Skeletal muscle satellite cell (primary cell): ENCODE data around the gene CYP27B1.

Source experiments
- H3K27me3 ChIP-seq: 2 replicates; pipeline ENCODE4 v1.7.0; 2013; ENCODE audit warnings: low read length; ENCODE audit not compliant: control insufficient read depth, insufficient read depth
- H3K36me3 ChIP-seq: 2 replicates; pipeline ENCODE4 v1.7.0; 2013; ENCODE audit warnings: mild to moderate bottlenecking, control low read depth, low read length; ENCODE audit not compliant: insufficient read depth
- H3K4me1 ChIP-seq: 2 replicates; pipeline ENCODE4 v1.7.0; 2013; ENCODE audit warnings: low read length; ENCODE audit not compliant: control insufficient read depth, insufficient read depth
- H3K4me2 ChIP-seq: 2 replicates; pipeline ENCODE4 v1.7.0; 2013; ENCODE audit warnings: mild to moderate bottlenecking, low read length
- H3K4me3 ChIP-seq: 2 replicates; pipeline ENCODE4 v1.7.0; 2013; ENCODE audit warnings: low read length
- H3K9ac ChIP-seq: 2 replicates; pipeline ENCODE4 v1.7.0; 2013; ENCODE audit warnings: mild to moderate bottlenecking, low read depth, low read length, moderate library complexity
- H3K9me3 ChIP-seq: replicated peaks from 2 replicates; pipeline ENCODE4 v1.7.0; 2013; ENCODE audit warnings: mild to moderate bottlenecking, control low read depth, low read length

CYP27B1 gene

GRCh38 chr12:57772429-57773322, 5.8 kb upstream of the CYP27B1 start, which contains the start of gene EEF1AKMT3:
TSS of gene EEF1AKMT3 (plus strand) at chr12:57772614. CDS start at chr12:57772725, 111 bp downstream.
- Histone ChIP-seq H3K27me3 (no peaks in the 10 kb centered on the region), H3K9ac (peak within 1 kb of the TSS; percentile 91), H3K36me3 (peaks cover 18% of the 10 kb centered on the region), H3K4me3 (peak within 1 kb of the TSS; percentile 94), H3K4me1 (peaks cover 8% of the 10 kb centered on the region), H3K9me3 (no peaks in the 10 kb centered on the region), H3K4me2 (peak within 1 kb of the TSS; percentile 99)

GRCh38 chr12:57771873-57772428, 5.1 kb upstream of the CYP27B1 start, which contains the start of gene METTL1:
TSS of gene METTL1 (minus strand) at chr12:57772105. CDS start at chr12:57772083, 22 bp downstream.
- peak within 1 kb of the TSS; percentile 99 for H3K4me2 ChIP-seq
- peak within 1 kb of the TSS; percentile 91 for H3K9ac ChIP-seq
- H3K4me3 ChIP-seq, result peak within 1 kb of the TSS; percentile 94
- no peaks in the 10 kb centered on the region for H3K9me3 ChIP-seq
- peaks cover 18% of the 10 kb centered on the region for H3K36me3 ChIP-seq
- peaks cover 3% of the 10 kb centered on the region for H3K27me3 ChIP-seq
- peaks cover 13% of the 10 kb centered on the region for H3K4me1 ChIP-seq

GRCh38 chr12:57771236-57771872, 4.5 kb upstream of the CYP27B1 start:
- Histone ChIP-seq H3K27me3 (peaks cover 9% of the 10 kb centered on the region), H3K4me1 (peaks cover 19% of the 10 kb centered on the region), H3K9me3 (no peaks in the 10 kb centered on the region), H3K36me3 (peaks cover 18% of the 10 kb centered on the region), H3K9ac (peak overlapping the region; percentile 91), H3K4me3 (peak overlapping the region; percentile 94), H3K4me2 (peak overlapping the region; percentile 99)

GRCh38 chr12:57770734-57771133, 3.9 kb upstream of the CYP27B1 start:
- peaks cover 15% of the 10 kb centered on the region for H3K27me3 ChIP-seq
- H3K4me3 ChIP-seq, result peak overlapping the region; percentile 94
- peak overlapping the region; percentile 99 for H3K4me2 ChIP-seq
- peaks cover 25% of the 10 kb centered on the region for H3K4me1 ChIP-seq
- H3K9ac ChIP-seq, result no peak overlapping the region
- no peaks in the 10 kb centered on the region for H3K9me3 ChIP-seq
- peaks cover 18% of the 10 kb centered on the region for H3K36me3 ChIP-seq

GRCh38 chr12:57769594-57769993, 2.7 kb upstream of the CYP27B1 start:
- H3K27me3 ChIP-seq, result peaks cover 26% of the 10 kb centered on the region
- peaks cover 18% of the 10 kb centered on the region for H3K36me3 ChIP-seq
- peaks cover 35% of the 10 kb centered on the region for H3K4me1 ChIP-seq
- H3K9ac ChIP-seq, result no peak overlapping the region
- H3K9me3 ChIP-seq, result no peaks in the 10 kb centered on the region
- H3K4me2 ChIP-seq, result no peak overlapping the region
- no peak overlapping the region for H3K4me3 ChIP-seq

GRCh38 chr12:57767876-57768275, 998 bp upstream of the CYP27B1 start:
- Histone ChIP-seq H3K27me3 (peaks cover 36% of the 10 kb centered on the region), H3K4me1 (peaks cover 35% of the 10 kb centered on the region), H3K36me3 (peaks cover 18% of the 10 kb centered on the region), H3K9ac (no peak overlapping the region), H3K9me3 (no peaks in the 10 kb centered on the region), H3K4me3 (no peak overlapping the region), H3K4me2 (no peak overlapping the region)

- no peaks in the 10 kb centered on the region for H3K9me3 ChIP-seq
- H3K4me1 ChIP-seq, result peaks cover 35% of the 10 kb centered on the region
- H3K36me3 ChIP-seq, result peaks cover 18% of the 10 kb centered on the region
- no peak overlapping the region for H3K4me3 ChIP-seq
- peaks cover 36% of the 10 kb centered on the region for H3K27me3 ChIP-seq
- peak overlapping the region; percentile 69 for H3K4me2 ChIP-seq
- no peak overlapping the region for H3K9ac ChIP-seq
Observed at GRCh38 chr12:57767305-57767698, 424 bp upstream of the CYP27B1 start.

GRCh38 chr12:57765698-57766463, 997 bp downstream of the CYP27B1 start:
- Histone ChIP-seq H3K4me1 (peaks cover 29% of the 10 kb centered on the region), H3K4me3 (peak overlapping the region; percentile 50), H3K9me3 (no peaks in the 10 kb centered on the region), H3K9ac (no peak overlapping the region), H3K4me2 (peak overlapping the region; percentile 69), H3K27me3 (peaks cover 36% of the 10 kb centered on the region), H3K36me3 (peaks cover 17% of the 10 kb centered on the region)

GRCh38 chr12:57765003-57765697, 1.7 kb downstream of the CYP27B1 start:
- Histone ChIP-seq H3K27me3 (peaks cover 36% of the 10 kb centered on the region), H3K4me1 (peaks cover 27% of the 10 kb centered on the region), H3K4me3 (peak overlapping the region; percentile 50), H3K9me3 (no peaks in the 10 kb centered on the region), H3K36me3 (peaks cover 12% of the 10 kb centered on the region), H3K4me2 (peak overlapping the region; percentile 69), H3K9ac (no peak overlapping the region)

GRCh38 chr12:57764662-57765002, 2.2 kb downstream of the CYP27B1 start:
- H3K9ac ChIP-seq, result no peak overlapping the region

More at GRCh38 chr12:57764662-57765002, 2.2 kb downstream of the CYP27B1 start:
- H3K36me3 ChIP-seq, result peaks cover 8% of the 10 kb centered on the region
- peak overlapping the region; percentile 69 for H3K4me2 ChIP-seq
- H3K4me1 ChIP-seq, result peaks cover 27% of the 10 kb centered on the region
- no peaks in the 10 kb centered on the region for H3K9me3 ChIP-seq
- H3K4me3 ChIP-seq, result peak overlapping the region; percentile 50
- H3K27me3 ChIP-seq, result peaks cover 36% of the 10 kb centered on the region
